Measurements from ENCODE around the gene ASPSCR1. TPM values are rescaled to one million over a fixed set of nuclear protein-coding genes. Genes with fewer than 3 reads are reported as not detected.

The ASPSCR1 gene
- total and polyA plus RNA-seq, 2 of the 13 experiments (the other 11 are each of a cell fraction or from before 2014, with no cell fraction given), result 274 to 314 TPM

DNA sequence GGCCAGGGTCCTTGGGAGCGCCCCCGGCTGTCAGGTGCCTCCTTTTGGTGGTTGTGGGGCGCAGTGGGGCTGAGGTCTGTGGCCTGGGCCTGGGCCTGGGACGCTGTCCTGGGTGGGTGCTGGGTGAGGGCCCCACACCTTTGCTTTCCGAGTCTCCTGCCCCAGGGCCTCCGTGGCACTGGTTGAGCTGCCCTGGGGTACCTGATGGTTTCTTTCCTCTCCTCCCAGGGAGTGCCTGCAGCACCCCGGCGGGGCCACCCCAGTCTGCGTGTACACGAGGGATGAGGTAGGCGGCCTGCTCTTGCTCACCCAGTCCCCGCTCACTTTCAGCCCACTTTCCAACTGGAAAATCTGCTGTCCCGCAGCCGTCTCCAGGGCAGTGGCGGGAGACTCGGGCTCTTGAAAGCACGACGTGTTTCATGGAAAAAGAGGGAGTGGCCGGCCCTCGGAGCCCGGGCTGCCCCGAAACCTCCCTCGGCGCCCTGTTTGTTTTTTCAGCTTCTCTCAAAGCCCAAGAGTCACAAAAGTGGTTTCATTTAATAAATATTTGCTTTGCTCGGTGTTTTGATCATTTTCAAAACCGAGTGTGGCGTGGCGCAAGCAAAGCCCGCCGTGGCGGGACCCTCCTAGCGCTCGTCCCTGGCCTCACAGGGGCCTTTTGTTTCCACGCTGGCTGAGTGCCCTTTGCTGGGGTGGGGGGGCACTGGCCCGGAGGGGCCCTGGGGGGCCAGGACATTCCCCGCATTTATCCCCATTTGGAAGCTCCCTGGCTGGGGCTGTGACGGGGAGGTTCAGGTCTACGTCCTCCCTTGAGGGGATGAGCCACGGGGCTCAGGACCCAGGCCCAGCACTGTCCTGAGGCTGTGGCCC, 17.4 kb downstream of the ASPSCR1 start (continued):
- TF ChIP-seq BRF2 (CRISPR knock-in tag; IDR thresholded peaks at IDR 0.05) (peak; percentile 1), RBFOX2 (IDR thresholded peaks at IDR 0.05; ENCODE audit: low read depth, low read length) (peak; percentile 99), NR2F1 (CRISPR knock-in tag; IDR thresholded peaks at IDR 0.05) (peak; percentile 24 to 37; a peak in 1 of 4 replicates), PRMT3 (CRISPR knock-in tag; IDR thresholded peaks at IDR 0.05; ENCODE audit: borderline replicate concordance, low read depth) (peak; percentile 60; the same call in 1 of the 2 replicates), NR2F6 (IDR thresholded peaks at IDR 0.05) (peak; percentile 83), NR2F6 (CRISPR knock-in tag; IDR thresholded peaks at IDR 0.05) (peak; percentile 49), ZSCAN22 (CRISPR knock-in tag; IDR thresholded peaks at IDR 0.05) (no peak; the same call in 1 of the 2 replicates), MTA3 (CRISPR knock-in tag; IDR thresholded peaks at IDR 0.05) (no peak), ZSCAN21 (CRISPR knock-in tag; IDR thresholded peaks at IDR 0.05; ENCODE audit: borderline replicate concordance) (peak; percentile 35), KLF12 (CRISPR knock-in tag; IDR thresholded peaks at IDR 0.05; ENCODE audit: borderline replicate concordance) (peak; percentile 63; the same call in 1 of the 2 replicates), ZNF639 (CRISPR knock-in tag; conservative IDR thresholded peaks at IDR 0.05) (no peak; the same call in 1 of the 2 replicates), SNAPC2 (CRISPR knock-in tag; IDR thresholded peaks at IDR 0.05) (peak; percentile 54; the same call in 1 of the 2 replicates), CBX1 (IDR thresholded peaks at IDR 0.05; ENCODE audit: low read depth) (peak; percentile 30), NAIF1 (CRISPR knock-in tag; IDR thresholded peaks at IDR 0.05; ENCODE audit: borderline replicate concordance) (0 out of 2 replicates have a peak, but pooled peaks have one; percentile 4), ZXDC (CRISPR knock-in tag; IDR thresholded peaks at IDR 0.05) (peak; percentile 95)
- TF ChIP-seq, protein P1, sequence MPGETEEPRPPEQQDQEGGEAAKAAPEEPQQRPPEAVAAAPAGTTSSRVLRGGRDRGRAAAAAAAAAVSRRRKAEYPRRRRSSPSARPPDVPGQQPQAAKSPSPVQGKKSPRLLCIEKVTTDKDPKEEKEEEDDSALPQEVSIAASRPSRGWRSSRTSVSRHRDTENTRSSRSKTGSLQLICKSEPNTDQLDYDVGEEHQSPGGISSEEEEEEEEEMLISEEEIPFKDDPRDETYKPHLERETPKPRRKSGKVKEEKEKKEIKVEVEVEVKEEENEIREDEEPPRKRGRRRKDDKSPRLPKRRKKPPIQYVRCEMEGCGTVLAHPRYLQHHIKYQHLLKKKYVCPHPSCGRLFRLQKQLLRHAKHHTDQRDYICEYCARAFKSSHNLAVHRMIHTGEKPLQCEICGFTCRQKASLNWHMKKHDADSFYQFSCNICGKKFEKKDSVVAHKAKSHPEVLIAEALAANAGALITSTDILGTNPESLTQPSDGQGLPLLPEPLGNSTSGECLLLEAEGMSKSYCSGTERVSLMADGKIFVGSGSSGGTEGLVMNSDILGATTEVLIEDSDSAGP (CRISPR knock-in tag; IDR thresholded peaks at IDR 0.05; ENCODE audit: borderline replicate concordance), result no peak
- TF ChIP-seq, protein P2, sequence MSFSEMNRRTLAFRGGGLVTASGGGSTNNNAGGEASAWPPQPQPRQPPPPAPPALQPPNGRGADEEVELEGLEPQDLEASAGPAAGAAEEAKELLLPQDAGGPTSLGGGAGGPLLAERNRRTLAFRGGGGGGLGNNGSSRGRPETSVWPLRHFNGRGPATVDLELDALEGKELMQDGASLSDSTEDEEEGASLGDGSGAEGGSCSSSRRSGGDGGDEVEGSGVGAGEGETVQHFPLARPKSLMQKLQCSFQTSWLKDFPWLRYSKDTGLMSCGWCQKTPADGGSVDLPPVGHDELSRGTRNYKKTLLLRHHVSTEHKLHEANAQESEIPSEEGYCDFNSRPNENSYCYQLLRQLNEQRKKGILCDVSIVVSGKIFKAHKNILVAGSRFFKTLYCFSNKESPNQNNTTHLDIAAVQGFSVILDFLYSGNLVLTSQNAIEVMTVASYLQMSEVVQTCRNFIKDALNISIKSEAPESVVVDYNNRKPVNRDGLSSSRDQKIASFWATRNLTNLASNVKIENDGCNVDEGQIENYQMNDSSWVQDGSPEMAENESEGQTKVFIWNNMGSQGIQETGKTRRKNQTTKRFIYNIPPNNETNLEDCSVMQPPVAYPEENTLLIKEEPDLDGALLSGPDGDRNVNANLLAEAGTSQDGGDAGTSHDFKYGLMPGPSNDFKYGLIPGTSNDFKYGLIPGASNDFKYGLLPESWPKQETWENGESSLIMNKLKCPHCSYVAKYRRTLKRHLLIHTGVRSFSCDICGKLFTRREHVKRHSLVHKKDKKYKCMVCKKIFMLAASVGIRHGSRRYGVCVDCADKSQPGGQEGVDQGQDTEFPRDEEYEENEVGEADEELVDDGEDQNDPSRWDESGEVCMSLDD (CRISPR knock-in tag; IDR thresholded peaks at IDR 0.05; ENCODE audit: borderline replicate concordance), result peak; percentile 65; the same call in 1 of the 2 replicates
